K562 (cell line): ENCODE results near the gene FAT2.

Experiments
- ADNP ChIP-seq: fragments of 200-800 bp; sonication (Bioruptor generic); IDR thresholded peaks from 2 replicates; pipeline ENCODE4 v1.6.1; 2016; ENCODE audit warnings: missing genetic modification characterization, missing compliant biosample characterization
- BCLAF1 ChIP-seq, 2 experiments: fragments of 450-650 bp in 1 of 2; IDR thresholded peaks; 2 replicates each; pipeline ENCODE4 v1.6.1; 2011 to 2017; ENCODE audit warnings: low read depth in 2 of 2, antibody characterized with exemption in 1 of 2, borderline replicate concordance in 1 of 2, low read length in 1 of 2, mild to moderate bottlenecking in 1 of 2, mixed read lengths in 1 of 2; ENCODE audit not compliant: control insufficient read depth in 1 of 2
- BHLHE40 ChIP-seq: IDR thresholded peaks from 2 replicates; pipeline ENCODE4 v1.6.1; 2011; ENCODE audit warnings: low read length, improper control_type of control experiment
- ETV6 ChIP-seq, 3 experiments: fragments of 150-350 bp in 1 of 3; sonication (generic) in 1 of 3; formaldehyde crosslinking in 1 of 3; IDR thresholded peaks; 2 replicates each; pipeline versions ENCODE4 v1.6.1 to v1.8.0; 2014 to 2022; ENCODE audit warnings: borderline replicate concordance in 2 of 3, low read depth in 2 of 3, antibody characterized with exemption in 1 of 3, low read length in 1 of 3, mild to moderate bottlenecking in 1 of 3, missing genetic modification reagents in 1 of 3
- MTA1 ChIP-seq: fragments of 450-650 bp; IDR thresholded peaks from 2 replicates; pipeline ENCODE4 v1.6.1; 2017; ENCODE audit warnings: borderline replicate concordance
- ZMIZ1 ChIP-seq, 2 experiments: fragments of 150-350 bp in 1 of 2; IDR thresholded peaks; 2 replicates each; pipeline ENCODE4 v1.6.1; 2012 to 2016; ENCODE audit warnings: low read depth in 2 of 2, low read length in 2 of 2, mild to moderate bottlenecking in 1 of 2, moderate library complexity in 1 of 2
- ZNF512 ChIP-seq: IDR thresholded peaks from 2 replicates; pipeline ENCODE4 v1.6.1; 2016; ENCODE audit warnings: missing genetic modification characterization, missing compliant biosample characterization
- TF ChIP-seq, protein P1 (sequence below), 3 experiments: IDR thresholded peaks in 2 of 3; conservative IDR thresholded peaks in 1 of 3; 2 replicates each; pipeline ENCODE4 v1.5.1; 2011 to 2012; ENCODE audit warnings: low read length in 3 of 3, mild to moderate bottlenecking in 3 of 3, control low read depth in 2 of 3, improper control_type of control experiment in 1 of 3, inconsistent platforms in 1 of 3, low read depth in 1 of 3, mixed read lengths in 1 of 3, moderate library complexity in 1 of 3; ENCODE audit not compliant: insufficient read depth in 2 of 3
- TF ChIP-seq, protein P2 (sequence below): sonication (generic); formaldehyde crosslinking; IDR thresholded peaks from 2 replicates; pipeline ENCODE4 v1.5.0; 2020; ENCODE audit warnings: missing genetic modification reagents

DNA sequence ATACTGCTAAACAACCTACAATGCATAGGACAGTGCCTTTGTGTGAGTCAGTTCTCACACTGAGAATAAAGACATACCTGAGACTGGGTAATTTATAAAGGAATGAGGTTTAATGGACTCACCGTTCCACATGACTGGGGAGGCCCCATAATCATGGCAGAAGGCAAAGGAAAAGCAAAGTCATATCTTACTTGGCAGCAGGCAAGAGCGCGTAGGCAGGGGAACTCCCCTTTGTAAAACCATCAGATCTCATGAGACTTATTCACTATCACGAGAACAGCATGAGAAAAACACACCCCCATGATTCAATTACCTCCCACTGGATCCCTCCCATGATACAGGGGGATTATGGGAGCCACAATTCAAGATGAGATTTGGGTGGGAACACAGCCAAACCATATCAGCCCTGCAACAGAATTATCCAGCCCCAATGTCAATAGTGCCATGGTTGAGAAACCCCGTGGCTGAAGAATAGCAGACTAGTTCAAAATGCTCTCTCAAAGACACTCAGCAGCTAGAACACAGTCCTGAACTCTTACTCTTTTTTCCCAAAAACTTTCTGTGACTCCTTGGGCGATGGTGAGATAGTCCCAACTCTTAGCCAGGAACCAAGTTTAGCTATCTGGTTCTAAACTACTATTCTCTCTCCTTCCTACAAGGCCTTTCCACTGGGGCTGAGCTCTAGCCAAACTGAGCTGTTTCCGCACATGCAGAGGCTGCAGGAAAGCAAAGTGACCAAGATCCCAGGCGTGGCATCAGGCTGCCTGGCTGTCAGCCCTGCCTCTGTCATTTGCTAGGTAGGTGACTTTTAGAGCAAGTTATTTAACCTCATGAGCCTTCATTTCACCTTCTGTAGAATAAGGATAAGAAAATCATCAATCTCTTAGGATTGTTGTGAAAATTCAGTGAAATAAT lies 21.7 kb downstream of the FAT2 start:
- no peak for TF ChIP-seq ZMIZ1 (IDR thresholded peaks at IDR 0.05; ENCODE audit: low read depth in 2 of 2, low read length in 2 of 2)
- no peak for TF ChIP-seq ETV6 (IDR thresholded peaks at IDR 0.05; ENCODE audit: borderline replicate concordance in 1 of 2, low read depth in 2 of 2, low read length in 1 of 2)
- TF ChIP-seq ETV6 (CRISPR knock-in tag; IDR thresholded peaks at IDR 0.05; ENCODE audit: borderline replicate concordance) = no peak
- no peak for TF ChIP-seq BHLHE40
- no peak for TF ChIP-seq MTA1
- no peak for TF ChIP-seq BCLAF1 (IDR thresholded peaks at IDR 0.05; ENCODE audit: borderline replicate concordance in 1 of 2, control insufficient read depth in 1 of 2, low read depth in 2 of 2, low read length in 1 of 2)
- TF ChIP-seq ZNF512 (tag) = no peak
- TF ChIP-seq, protein P1, sequence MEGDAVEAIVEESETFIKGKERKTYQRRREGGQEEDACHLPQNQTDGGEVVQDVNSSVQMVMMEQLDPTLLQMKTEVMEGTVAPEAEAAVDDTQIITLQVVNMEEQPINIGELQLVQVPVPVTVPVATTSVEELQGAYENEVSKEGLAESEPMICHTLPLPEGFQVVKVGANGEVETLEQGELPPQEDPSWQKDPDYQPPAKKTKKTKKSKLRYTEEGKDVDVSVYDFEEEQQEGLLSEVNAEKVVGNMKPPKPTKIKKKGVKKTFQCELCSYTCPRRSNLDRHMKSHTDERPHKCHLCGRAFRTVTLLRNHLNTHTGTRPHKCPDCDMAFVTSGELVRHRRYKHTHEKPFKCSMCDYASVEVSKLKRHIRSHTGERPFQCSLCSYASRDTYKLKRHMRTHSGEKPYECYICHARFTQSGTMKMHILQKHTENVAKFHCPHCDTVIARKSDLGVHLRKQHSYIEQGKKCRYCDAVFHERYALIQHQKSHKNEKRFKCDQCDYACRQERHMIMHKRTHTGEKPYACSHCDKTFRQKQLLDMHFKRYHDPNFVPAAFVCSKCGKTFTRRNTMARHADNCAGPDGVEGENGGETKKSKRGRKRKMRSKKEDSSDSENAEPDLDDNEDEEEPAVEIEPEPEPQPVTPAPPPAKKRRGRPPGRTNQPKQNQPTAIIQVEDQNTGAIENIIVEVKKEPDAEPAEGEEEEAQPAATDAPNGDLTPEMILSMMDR (IDR thresholded peaks at IDR 0.05 in 2 of 3, conservative IDR thresholded peaks at IDR 0.05 in 1 of 3; ENCODE audit: insufficient read depth in 2 of 3, low read depth in 1 of 3, low read length in 3 of 3) = no peak
- TF ChIP-seq ADNP (tag) = no peak
- TF ChIP-seq, protein P2, sequence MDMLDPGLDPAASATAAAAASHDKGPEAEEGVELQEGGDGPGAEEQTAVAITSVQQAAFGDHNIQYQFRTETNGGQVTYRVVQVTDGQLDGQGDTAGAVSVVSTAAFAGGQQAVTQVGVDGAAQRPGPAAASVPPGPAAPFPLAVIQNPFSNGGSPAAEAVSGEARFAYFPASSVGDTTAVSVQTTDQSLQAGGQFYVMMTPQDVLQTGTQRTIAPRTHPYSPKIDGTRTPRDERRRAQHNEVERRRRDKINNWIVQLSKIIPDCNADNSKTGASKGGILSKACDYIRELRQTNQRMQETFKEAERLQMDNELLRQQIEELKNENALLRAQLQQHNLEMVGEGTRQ (CRISPR knock-in tag) = no peak
